HG03432 (cell line): ENCODE measurements around the gene TMEM82.

Experiments used
- ATAC-seq: cut with Tn5 transposase; IDR thresholded peaks from one replicate; pipeline ENCODE4 v1.9.1; 2021; ENCODE audit warnings: mild to moderate bottlenecking, moderate library complexity; ENCODE audit not compliant: unreplicated experiment

The TMEM82 gene

DNA sequence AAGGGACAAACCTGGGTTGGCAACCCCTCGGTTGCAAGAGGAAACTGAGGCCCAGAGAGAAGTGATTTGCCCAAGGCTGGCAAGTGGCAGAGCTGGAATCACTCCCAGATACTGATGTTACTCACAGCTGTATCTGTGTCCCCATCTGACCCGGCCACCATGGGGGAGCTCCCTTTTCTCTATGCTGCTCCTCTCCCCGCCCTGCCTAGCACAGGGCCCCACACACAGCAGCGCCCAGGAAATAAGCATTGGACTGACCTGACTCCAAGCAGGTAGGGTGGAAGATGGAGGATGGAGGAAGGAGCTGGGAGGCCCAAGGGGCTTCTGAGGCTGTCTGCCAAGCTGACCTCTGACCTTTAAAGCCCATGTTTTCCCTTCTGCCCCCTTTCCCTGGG is 13.3 kb downstream of the TMEM82 start:
- ATAC-seq, result no peak

DNA sequence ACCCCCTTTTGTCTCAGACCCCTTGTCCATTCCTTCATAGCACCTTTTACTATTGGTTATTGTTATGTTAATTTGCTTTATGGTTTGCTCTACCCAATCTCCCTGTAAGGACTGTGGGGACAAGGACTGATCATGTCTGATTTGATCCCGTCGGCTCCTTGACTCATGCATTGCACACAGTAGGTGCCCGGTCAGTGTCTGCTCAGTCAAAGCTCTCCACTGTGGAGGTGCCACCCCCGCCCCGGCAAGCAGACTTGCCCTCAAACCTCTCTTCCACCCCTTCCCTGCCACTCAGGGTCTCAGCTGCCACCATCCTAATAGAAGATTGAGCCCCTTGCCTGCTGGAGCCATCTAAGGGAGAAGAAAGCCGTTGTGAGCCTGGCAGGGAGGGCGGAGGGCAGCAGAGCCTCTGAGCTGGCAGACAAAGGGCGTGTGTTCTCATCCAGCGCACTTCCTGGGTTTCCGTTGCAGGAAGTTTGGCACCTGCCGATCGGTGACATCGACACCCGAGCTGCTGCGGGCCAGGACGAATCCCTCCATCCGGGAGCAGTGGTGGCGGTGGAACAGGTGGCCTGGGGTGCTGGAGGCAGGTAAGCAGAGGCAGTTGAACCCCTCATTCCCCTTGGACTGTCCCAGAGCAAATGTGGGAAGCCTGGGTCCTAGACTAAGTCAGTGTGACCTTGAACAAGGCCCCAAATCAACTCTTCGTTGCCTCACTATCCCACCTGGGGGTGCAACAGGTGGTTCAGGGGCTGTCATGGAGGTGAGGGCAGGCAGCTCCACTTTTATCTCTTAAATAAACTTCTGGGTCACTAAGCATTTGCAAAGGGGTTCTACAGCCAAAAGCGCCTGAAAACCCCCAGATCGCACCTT is 14.1 kb downstream of the TMEM82 start:
- no peak for ATAC-seq

DNA sequence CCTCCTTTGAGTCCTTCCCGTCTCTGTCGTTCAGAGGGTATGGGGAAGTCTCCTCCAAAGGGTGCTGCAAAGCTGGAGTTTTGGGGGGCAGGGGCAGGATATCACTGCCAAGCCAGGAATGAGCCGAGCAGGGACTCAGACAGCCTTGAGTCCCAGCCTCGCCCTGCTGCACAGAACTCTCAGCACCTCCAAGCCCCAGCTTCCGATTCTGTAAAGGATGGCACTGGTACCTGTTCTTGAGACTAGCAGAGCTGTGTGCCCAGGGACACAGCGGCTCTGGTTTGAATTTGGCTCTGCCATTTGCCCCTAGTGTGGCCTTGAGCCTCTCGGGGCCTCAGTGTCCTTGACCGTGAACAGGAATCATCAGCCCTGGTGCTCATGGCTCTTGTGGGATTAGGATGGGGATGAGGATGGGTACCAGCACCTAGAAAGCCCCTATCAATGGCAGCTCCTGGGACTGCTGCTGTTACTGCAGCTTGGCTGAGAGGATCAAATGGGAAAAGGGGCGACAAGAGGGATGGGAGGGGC is 14.8 kb downstream of the TMEM82 start:
- no peak for ATAC-seq

DNA sequence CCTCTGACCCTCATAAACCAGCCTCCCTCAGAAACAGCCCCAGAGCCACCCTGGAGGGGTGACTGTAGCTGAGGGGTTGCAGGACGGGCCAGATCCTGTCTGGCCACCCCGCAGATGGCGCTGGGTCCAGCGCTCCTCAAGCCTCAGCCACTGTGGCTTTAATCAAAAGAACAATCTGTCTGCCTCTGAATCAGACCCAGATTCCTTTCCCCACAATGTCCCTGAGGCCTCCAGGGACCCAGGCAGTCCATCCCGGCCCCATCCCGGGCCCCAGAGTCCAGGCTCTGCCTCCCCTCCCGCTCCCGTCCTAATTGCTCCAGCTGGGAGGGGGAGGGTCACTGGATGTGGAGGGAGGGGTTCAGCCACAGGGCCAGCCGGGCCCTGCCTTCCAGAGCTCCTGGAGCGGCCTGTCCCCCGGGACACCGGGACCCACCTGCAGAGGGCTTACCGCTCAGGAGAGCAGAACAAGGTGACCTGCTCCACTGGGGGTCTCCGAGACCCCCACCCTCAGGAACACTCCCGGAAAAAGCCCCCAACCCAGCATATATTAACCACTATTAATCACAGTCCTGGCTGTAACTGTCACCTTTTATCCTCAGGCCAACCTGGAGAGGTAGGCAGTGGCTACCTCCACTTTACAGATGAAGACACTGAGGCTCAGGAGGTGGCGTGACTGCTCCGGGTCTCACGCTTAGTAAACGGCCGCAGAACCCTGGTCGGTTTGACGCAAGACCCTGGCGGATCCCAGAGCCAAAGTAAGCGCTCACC is 15.5 kb downstream of the TMEM82 start:
- no peak for ATAC-seq

DNA sequence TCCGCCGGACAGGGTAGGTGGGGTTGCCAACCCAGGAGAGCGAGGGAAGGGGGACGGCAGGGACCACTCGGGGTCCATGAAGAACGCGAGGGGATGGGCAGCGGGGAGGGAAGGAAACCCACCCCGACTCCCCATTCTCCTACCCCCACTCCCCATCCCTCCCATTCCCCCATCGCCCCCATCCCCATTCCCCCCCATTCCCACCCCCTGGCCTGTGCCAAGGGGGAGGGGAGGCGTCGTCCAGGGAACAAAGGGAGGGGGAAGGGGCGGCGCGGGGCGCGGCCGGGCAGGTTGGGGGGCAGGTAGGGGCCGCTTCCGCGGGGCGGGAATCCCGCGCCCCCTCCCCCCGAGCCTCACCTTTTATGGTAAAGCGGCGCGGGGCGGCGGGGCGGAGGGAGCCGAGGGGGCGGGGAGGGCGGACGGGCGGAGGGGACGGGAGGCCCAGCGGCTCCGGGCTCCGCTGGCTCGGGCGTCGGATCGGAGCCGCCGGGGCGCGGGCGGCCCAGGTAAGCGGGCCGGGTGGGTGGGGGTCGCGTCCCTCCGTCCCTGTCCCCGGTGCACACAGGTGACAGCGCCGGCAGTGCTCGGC is 16.1 kb downstream of the TMEM82 start, which contains the start of gene FBLIM1:
TSS of gene FBLIM1 (plus strand) at position 453 of the 589 bp plus-strand sequence. CDS start 6,189 bp downstream, outside the sequence.
- no peak for ATAC-seq

DNA sequence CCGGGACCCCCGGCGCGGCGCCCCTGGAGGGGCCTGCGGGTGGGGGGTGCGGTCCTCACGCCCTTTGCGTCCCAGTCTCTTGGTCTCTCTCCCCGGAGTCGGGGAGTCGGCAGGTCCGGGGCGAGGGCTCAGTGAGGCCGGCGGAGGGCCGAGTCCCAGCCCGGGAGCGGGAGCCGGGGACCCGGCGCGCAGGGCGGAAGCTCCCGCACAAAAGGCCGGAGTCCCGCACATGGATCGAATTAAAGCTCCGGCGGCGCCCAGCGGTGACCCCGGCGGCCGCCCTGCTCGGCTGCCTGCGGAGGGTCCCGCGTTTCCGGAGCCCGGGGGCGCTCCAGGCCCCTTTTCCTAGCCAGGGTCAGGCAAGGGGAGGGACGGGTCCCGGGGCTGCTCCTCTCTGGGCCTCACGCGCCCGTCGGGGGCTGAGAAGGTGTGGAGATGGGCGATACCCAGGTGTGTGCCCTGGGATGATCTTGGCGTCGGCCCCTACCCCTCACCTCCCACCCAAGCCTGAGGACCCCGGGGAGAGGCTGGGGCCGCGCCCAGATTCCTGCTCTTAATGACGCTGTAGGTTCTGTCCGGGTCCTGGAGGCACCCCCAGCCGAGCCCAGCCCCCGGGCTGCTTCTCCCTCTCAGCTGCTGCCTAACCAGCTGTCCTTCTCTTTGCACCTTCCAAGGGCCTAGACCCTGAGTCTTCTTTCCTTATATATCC is 16.8 kb downstream of the TMEM82 start:
- no peak for ATAC-seq

DNA sequence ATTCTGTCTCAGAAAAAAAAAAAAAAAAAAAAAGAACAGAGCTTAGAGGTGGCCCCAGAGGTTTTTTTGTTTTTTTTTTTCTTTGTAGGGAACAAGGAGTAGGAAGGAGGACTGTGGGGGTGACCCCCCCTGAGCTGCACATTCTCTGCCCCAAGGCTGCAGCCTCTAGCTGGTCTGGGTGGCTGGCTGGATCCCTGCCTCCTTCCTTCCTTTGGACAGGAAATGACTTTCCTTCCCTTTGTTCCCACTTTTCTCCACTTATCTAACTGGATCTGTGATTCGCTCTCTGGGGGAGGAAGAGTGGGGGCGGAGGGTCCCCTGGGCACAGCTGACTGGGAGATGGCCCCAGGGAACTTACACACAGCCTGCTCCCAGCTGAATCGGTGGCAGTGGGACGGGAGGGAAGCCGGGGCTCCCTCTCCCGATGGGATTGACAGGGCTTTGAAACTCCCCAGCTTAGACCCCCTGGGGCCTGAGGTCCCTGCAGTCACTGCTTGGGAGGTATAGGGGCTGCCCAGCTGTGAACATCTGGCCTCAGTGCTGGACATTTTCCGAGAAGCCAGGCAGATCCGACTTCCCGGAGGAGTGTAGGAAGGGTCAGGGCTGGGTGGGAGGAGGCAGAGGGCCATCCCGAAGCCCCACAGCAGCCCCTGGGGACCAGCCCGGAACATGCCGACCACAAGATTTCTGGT is 18.4 kb downstream of the TMEM82 start:
- no peak for ATAC-seq

DNA sequence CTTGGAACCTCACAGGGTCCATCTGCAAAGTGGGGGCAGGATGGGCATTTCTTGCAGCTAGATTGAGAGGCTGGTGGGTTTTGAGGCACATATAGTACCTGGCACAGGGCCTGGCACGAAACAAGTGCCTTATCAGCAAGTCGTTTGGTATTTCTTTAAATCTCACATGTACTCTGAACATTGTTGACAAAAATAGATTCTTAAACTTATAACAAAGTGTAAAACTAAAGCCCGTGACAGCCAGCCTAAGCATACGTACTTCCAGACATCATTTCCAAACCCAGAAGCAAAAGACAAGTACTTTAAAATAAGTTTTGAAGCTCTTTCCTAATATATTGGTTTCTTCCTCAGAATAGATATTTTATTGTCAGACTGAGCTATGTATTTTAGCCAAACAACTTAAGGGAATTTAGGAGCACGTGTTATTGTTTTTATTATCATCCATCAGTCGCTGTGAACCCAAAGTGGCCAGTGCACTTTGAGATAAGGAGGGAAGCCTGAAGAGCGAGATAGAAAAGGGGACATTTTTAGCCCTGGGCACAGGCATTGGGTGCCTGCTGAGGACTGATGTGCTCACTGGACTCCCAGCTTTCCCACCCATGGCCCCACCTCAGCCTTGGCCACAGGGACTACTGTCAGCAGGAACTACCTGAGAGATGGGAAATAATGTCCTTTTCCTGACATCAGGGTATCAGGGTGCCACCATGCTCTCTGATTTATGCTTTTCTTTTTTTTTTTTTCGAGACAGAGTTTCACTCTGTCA is 19.2 kb downstream of the TMEM82 start:
- no peak for ATAC-seq

DNA sequence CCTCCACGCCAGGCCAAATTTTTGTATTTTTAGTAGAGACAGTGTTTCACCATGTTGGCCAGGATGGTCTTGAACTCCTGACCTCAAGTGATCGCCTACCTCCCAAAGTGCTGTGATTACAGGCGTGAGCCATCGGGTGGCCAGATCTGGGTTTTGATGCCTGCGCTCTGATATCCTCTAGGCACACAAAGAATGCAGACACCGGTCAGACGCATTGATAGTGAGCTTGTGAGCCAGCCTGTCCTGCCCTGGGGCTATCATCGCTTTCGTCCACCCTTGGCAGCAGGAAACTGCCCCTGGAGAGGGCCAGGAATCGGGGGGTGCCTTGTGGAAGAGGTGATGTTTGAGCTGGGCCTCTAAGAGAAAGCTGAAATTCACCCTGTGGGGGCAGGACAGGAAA is 20.2 kb downstream of the TMEM82 start:
- ATAC-seq, result no peak

DNA sequence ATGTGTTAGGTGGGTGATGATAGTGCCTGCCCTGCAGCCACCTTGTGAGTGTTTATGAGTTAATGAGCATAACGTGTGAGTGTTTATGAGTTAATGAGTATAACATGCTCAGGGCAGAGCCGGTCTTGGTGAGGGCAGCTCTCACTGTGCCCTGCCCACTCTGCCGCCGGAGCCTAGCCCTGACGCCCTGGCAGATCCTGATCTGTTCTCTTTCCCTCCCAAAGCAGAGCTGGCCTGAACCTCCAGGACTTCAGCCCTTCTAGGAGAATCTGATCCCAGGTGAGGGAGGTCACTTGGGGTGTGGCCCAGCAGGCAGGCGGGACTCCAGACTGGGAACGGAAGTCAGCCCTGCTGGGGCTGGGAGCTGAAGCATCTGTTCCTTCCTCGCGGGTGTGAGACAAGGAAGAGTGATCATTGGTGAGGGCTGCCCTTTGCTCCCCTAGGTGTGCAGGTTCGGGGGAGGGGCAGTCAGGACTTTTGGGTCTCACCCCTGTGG is 22.0 kb downstream of the TMEM82 start:
- no peak for ATAC-seq

DNA sequence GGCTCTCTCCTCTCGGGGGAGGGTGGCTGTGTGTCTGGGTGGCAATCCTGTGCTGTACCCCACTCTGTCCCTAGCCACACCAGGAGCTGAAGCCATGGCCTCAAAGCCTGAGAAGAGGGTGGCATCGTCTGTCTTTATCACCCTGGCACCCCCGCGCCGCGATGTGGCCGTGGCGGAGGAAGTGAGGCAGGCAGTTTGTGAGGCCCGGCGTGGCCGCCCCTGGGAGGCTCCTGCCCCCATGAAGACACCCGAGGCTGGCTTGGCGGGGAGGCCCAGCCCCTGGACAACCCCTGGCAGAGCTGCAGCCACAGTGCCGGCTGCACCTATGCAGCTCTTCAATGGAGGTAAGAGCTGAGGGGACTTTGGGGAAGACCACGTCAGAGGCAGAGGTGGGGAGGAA is 22.6 kb downstream of the TMEM82 start:
- ATAC-seq, result no peak

DNA sequence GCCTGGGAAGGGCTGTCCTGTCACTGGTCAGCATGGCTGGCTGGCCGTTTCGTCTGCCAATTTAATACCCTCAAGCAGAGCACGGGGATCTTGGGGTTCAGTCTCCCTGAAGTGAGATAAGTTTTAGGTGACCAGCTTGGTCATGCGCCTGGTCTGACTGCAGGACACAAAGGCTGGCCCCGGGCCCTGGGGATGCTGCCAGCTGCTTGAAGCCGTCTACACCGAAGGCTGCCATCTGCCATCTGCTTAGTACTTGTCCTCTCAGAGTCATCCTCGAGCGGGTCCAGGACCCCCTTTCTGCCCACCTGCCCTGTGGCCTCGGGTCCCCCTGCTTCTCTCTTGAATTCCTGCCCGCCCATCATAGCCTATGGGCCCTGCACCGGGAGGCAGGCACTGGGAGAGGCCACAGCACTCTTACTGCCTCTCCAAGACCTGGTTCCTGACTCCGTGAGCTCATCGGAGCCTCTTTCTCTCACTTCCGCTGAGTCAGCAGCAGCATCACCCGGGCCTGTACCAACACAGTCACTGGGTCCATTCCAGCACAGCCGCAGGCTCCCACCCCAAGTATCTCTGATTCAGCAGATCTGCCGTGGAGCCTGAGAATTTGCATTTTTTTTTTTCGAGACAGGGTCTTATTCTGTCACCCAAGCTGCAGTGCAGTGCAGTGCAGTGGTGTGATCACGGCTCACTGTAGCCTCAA is 23.3 kb downstream of the TMEM82 start:
- ATAC-seq, result no peak

DNA sequence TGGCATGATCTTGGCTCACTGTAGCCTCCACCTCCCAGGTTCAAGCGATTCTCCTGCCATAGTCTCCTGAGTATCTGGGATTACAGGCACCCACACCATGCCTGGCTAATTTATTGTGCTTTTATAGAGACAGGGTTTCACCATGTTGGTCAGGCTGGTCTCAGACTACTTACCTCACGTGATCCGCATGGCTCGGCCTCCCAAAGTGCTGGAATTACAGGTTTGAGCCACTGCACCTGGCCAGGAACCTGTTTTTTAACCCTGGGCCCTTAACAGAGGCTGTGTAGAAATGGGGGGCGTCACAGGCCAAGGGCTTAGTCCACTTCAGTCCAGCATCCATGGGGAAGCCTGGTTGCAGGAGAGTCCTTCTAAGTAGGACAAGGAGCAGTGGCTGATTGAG is 25.6 kb downstream of the TMEM82 start:
- ATAC-seq, result no peak

DNA sequence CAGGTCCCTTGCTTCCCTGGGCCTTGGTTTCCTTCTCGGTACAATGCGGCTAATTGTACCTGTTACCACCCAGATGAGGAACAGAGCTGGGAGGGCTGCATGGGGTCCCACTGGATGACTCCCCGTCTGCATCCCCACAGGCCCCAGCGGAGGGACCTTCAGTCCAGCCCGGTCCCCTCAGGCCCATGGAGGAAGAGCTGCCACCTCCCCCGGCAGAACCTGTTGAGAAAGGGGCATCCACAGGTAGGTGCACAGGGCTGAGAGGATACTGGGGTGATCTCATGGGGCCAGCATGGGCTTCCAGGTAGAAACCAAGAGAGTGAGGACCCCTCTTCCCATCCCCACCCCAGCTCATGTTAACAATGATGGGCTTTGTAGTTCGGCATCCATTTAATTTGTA is 26.1 kb downstream of the TMEM82 start:
- no peak for ATAC-seq

DNA sequence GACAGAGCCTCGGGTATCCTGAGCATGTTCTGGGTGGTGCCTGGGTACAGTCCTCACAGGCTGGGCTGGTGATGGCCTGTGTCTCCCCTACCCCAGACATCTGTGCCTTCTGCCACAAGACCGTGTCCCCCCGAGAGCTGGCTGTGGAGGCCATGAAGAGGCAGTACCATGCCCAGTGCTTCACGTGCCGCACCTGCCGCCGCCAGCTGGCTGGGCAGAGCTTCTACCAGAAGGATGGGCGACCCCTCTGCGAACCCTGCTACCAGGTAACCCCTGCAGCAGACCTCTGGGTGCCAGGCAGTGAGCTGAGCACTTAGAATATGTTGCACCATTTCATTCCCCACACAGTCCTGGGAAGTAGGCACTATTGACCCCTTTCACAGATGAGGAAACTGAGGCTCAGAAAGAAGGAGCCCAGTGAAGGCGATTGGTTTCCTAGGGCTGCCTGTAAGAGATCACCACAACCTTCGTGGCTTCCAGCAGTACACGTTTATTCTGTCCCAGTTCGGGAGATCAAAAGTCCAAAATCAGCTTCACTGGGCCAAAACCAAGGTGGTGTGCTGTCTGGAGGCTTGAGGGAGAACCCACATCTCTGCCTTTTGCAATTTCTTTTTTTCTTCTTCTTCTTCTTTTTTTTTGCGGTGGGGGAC is 28.1 kb downstream of the TMEM82 start:
- ATAC-seq, result no peak

DNA sequence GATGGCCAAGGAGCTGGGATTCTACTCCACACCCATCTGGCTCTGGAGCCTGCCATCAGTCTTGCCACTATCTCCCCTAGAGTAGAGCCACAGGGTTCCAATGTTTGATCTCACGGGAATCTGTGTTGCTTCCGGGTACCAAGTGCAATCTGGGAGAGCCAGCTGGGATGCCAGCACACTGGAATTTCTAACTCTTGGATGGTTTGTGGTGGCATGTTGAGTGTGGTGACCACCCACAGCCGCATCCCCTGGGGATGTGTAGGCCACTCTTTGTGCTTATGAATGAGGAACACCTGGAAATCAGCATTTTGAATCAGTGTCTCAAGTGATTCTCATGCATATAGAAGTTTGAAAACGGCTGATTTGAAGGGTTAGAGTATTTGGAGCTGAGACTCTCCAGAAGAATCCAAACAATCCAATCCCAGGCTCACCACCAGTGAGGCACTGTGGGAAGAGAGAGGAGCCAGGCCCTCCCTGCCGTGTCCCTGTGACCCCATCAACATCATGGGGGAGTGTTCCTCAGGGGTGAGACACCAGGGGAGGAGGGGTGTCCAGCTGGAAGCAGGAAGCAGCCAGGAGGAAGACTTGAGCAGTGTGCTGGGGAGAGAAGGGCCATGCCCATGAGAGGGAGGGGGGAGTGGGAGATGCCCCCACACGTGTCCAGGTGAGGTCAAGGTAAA is 29.7 kb downstream of the TMEM82 start:
- ATAC-seq, result no peak

DNA sequence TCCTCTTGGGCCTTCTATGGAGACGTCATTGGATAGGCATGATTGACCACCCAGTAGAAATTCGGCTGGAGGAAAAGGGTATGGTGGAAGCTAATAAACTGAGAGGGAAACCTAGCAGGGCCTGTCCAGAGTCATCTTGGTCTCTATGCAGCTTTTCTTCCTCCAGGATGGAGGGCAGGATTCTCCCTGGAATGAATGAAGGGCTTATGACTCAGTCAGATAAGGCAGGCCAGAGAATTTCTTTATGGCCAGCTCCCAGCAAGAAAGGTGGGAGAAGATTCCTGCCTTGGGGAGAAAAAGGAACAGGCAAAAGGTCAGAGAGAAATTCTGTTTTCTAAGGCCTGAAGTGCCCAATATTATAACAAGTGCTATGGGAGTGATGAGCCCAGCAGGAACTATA is 33.4 kb downstream of the TMEM82 start:
- no peak for ATAC-seq
